GM04503 (cell line): Measurements from ENCODE around the gene GLYR1.
"Not testable (repeated sequence)": the region's sequence is repeated elsewhere in the genome, so short reads cannot be mapped to it uniquely, and the experiment has no call there.

Experiments used
- DNase-seq: peaks from one replicate; pipeline ENCODE4 v3.0.0-alpha.2; 2012; ENCODE audit warnings: low read depth

Gene GLYR1

DNA sequence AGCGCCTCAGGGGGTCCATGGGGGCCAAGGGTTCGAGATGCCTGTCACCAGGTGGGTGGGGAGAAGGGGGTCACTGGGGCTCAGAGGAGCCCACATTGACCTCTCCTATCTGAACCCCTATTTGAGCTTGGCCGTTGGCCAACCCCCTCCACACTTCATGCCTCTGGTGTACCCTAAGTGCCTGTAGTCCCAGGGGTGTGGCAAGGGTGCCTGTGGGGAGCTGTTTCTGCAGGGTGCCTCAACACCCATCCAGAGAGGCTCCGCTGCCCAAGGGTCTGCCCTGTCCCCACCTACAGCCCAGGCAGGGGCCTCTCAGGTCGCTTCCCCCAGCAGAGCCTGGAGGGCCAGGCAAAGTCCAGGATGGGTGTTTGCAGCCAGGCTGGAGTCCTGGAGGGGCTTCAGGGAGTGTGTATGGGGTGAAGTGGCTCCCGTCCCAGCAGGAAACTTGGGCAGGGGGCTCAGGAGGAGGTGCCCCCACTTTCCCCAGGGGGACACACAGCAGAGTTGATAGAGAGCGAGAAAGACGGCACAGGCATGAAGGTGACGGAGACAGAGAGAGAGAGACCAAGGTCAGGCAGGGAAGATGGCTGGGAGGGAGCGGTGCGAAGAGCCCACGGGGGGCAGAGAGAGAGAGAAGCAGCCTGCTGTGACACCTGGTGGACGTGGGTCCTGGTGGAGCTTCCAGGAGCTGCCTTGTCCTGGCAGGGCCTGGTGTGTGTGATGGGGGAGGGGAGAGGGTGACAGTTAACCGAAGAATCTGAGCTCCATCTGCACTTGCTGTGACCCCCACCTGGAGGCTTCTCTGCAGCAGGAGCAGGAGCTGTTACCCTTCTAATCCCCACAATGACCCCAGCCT is 59.2 kb downstream of the GLYR1 start, which contains the start of gene SEPTIN12:
TSS of gene SEPTIN12 (minus strand) at position 719 of the 856 bp plus-strand sequence. CDS start at position 19, 700 bp downstream.
- DNase-seq, result no peak

DNA sequence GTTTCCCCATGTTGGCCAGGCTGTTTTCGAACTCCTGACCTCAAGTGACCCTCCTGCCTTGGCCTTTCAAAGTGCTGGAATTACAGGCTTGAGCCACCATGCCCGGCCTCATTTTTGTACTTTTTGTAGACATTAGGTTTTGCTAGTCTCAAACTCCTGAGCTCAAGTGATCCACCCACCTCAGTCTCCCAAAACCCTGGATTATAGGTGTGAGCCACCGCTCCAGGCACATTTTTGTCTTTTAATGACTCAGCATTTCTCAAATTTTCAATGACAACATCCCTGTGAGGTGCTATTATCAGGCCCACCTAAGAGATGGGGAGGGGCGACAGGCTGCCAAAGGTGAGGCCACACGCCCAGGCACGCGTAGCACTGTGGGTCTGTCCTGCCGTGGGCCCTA is 60.0 kb downstream of the GLYR1 start:
- no peak for DNase-seq

DNA sequence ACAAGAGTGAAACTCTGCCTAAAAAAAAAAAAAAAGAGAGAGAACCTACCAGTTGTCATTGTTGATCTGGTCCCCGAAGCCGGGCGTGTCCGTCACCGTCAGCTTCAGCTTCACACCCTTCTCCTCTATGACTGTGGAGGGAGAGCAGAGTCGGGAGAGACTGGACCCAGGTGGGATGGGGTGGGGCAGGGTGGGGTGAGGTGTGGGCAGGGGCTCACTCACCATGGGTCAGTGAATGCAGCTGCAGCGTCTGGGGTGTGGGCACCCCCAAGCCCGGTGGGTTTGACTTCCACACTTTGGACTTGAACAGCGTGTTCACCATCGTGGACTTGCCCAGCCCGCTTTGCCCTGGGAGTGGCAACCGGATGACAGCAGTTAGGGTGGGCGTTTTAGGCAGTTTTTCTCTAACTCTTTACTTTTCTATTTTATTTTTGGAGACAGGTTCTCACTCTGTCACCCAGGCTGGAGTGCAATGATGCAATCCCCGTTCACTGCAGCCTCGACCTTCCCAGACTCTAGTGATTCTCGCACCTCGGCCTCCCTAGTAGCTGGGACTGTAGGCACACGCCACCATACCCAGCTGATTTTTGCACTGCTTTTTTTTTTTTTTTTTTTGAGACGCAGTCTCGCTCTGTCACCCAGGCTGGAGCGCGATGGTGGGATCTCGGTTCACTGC is 61.2 kb downstream of the GLYR1 start:
- no peak for DNase-seq

DNA sequence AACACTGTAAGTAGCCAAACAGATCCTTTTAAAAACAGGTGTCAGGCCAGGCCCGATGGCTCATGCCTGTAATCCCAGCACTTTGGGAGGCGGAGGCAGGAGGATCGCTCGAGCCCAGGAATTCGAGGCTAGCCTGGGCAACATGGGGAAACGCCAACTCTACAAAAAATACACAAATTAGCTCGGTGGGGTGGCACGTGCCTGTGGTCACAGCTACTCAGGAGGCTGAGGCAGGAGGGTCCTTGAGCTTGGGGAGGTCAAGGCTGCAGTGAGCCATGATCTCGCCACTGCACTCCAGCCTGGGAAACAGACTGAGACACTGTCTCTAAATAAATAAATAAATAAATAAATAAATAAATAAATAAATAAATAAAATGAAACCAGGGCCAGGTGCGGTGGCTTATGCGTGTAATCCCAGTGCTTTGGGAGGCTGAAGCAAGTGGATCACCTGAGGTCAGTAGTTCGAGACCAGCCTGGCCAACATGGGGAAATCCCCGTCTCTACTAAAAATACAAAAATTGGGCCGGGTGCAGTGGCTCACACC is 62.6 kb downstream of the GLYR1 start:
- DNase-seq, result not testable (repeated sequence)

DNA sequence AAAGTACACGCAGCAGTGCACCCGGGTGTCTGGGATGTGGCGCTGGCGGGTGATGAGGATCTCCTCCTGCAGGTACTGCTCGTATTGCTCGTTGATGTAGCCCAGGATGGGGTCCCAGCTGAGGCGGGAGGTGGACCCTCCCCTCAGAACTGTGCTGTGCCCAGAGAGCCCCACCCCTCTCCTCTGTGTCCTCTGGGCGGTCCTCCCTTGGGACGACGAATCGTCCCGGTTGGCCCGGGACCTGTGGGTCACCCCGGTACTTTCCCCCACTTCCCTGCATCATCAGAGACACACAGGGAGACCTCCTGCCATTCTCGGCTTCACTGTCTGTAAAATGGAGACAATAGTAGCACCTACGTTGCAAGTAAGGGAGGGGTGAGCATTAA is 63.1 kb downstream of the GLYR1 start:
- no peak for DNase-seq

DNA sequence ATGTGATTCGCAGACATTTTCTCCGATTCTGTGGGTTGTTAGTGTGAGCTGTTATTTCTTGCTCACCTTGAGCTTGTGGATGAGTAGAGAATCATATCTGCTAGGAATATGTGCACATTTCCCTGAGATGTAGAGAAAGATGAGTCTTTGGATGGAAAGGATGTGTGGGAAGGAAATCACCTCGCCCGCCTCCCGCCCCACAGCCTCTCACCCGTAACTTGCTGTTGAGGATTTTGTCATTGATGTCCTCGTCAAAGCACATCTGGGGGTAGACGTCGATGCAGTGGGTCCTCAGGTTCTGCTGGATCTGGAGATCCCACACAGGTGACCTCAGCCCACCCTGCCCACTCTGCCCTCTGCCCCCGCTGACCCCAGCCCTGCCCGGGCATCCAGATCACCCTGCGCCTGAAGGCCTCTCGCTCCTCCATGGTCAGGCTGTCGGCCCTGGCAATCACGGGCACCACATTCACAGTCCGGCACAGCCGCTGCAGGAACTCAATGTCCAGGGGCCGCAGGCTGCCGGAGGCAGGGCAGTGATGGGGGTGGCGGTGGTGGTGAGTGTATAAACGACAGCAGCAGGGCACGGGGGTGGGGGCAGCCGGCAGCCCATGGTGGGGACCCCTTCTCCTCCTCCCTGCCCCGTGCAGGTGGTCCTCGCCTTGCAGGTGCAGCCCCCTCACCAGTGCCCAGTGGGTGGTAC is 63.7 kb downstream of the GLYR1 start:
- no peak for DNase-seq

DNA sequence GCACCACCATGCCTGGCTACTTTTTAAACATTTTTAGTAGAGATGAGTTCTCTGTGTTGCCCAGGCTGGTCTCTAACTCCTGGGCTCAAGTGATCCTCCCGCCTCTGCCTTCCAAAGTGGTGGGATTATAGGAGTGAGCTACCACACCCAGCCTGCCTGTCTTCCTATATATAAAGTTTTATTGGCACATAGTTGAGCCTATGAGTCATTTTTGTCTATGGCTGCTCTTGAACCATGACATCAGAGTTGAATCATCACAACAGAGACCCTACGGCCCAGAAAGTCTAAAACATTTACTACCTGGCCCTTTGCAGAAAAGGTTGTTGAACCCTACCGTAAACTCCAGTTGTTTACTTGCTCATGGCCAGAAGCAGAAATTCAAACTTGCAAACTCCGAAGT is 66.9 kb downstream of the GLYR1 start:
- no peak for DNase-seq

DNA sequence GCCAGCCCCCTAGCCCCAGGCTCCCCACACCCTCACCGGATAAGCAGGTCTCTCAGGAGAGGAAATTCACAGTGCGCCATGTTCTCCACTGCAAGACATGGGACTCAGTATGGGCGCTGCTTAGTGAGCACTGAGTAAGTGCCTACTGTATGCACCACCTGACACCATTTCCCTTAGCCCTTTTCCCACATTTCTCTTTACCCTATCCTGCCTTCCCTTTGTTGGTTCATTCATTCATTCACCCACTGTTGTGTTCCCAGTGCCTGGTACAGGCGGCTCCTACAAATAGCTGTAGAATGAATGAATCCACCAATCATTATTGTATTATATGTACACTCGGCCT is 69.1 kb downstream of the GLYR1 start:
- DNase-seq, result no peak

DNA sequence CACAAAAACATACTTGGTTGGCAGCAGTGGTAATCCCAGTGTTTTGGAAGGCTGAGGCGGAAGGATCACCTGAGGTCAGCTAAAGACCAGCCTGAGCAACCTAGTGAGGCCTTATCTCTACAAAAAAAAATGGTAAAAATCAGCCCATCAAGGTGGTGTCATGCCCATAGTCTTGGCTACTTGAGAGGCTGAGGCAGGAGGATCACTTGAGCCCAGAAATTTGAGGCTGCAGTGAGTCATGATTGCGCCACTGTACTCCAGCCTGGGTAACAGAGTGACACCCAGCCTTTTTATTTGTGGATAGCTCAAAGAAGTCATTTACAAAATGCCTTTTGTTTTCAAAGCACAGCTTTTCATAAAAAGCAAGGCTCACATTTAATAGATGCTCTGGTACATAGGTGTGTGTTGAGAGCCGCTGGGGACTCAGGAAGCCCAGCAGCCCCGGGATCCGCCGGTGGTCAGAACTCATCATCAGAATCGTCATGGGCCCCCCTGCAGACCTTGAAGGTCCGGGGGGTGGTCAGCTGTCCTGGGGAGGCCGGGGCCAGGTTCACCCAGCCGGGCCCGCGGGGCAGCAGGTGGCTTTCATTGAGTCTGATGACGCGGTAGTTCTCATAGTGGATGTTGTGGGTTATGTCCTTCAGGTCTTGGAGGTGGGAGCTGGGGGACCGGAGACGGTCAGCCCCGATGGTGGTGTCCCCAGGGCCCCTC is 69.6 kb downstream of the GLYR1 start:
- DNase-seq, result no peak

DNA sequence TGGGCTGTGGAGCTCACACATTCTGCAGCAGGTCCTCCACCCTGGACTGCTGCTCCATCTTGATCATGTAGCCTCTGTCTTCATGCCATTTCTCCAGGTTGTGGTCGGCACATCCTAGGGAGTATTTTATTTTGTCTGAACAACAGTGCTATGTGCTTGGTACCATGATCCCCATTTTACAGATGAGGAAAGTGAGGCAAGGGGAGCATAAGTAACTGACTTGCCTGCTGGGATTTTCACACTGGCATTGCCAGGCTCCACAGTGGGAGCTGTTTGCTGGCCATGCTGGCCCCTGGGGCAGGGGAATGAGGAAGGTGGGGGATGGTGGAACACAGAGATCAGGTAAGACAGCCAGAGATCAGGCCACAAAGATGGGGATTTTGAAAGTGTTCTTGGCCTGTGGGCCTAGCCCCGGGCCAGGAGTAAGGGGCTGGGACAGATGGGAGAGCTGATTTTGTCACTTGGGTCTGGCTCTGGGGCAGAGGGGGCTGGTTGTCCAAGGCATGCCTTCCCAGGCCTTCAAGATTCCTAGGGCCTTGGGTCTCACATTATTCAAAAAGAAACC is 70.9 kb downstream of the GLYR1 start:
- DNase-seq, result no peak

DNA sequence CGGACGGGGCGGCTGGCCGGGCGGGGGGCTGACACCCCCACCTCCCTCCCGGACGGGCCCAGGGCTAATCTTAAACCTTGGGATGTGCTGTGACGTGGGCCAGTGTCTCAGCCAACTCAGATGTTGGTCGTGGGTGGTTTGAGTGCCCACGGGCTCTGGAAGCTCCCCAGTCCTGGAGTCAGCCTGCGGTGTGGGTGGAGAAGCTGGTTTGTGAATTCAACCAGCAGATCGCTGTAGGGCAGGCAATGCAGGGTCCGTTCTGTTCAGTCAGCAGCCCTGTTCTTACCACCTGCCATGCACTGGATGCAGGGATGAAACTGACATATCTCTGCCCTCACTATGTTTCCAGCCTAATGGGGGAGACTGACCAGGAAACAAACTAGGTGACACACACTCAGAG is 72.1 kb downstream of the GLYR1 start:
- no peak for DNase-seq

DNA sequence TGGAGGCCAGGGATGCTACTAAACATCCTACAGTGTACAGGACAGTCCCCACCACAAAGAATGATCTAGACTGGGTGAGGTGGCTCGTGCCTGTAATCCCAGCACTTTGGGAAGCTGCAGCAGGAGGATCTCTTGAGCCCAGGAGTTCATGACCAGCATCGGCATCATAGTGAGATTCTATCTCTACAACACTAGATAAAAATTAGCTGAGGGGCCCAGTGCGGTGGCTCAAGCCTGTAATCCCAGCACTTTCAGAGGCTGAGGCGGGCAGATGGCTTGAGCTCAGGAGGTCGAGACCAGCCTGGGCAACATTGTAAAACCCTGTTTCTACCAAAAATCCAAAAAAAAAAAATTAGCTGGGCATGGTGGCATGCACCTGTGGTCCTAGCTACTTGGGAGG is 74.7 kb downstream of the GLYR1 start:
- no peak for DNase-seq

DNA sequence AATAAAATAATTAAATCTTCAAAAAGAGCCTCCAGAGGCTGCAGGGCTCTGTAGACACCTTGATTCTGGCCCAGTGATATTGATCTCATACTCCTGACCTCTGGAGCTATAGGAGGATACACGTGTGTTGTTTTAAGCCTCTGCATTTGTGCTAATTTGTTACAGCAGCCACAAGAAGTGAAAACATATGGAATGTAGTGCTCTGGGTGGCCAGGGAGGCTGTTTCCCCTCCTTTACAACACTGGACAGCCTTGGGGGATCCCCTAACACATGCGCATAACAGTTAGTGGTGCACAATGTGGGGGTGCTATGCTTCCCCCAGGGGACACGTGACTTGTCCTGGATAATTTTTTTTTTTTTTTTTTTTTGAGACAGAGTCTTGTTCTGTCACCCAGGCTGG is 75.4 kb downstream of the GLYR1 start:
- DNase-seq, result no peak

DNA sequence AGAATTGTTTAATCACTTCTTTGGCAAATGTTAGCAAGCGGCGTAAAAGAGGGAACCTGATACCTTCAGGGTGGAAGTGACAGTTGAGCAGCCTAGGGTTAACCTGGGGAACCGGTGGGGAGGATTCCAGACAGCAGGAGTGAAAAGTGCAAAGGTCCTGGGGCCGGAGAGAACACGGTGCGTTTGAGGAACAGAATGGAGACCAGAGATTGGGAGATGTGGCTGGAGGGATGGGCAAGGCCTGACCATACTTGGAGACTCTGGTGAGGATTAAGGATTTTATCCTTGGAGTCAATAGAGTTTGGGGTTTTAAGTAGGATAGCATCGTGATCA is 77.8 kb downstream of the GLYR1 start:
- no peak for DNase-seq

DNA sequence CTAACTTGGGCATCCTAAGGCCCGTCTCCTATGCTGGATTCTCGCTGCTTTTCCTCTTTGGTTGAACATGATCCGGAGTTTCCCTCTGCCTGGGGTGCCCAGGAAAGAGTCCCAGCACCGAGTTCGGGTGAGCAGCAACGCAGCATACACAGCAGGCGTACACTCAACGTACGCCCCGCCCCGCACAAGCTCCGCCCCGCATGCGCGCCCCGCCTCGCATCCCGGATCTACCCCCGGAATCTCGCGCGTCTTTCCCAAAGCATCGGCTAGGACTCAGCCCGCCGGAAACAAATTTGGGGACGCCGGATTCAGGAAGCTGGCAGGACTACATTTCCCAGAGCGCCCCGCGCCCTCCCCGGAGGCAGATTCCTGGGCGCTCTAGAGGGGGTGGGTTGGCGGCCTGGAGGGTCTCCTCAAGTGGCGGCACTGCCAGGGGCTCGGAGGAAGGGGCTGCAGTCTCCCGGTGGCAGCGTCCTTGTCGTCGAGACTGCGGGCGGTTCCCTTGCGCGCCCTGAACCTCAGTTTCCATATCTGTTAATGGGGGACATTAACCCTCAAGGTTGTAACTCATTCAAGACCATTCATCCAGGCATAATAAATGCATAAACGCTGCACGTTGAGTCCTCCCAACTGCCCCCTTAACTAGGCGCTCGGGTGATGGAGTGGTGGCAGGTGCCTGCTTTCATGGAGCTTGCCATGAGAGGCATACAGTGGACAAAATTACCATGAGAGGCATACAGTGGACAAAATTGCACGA is 78.4 kb downstream of the GLYR1 start:
- DNase-seq, result peak; percentile 73

DNA sequence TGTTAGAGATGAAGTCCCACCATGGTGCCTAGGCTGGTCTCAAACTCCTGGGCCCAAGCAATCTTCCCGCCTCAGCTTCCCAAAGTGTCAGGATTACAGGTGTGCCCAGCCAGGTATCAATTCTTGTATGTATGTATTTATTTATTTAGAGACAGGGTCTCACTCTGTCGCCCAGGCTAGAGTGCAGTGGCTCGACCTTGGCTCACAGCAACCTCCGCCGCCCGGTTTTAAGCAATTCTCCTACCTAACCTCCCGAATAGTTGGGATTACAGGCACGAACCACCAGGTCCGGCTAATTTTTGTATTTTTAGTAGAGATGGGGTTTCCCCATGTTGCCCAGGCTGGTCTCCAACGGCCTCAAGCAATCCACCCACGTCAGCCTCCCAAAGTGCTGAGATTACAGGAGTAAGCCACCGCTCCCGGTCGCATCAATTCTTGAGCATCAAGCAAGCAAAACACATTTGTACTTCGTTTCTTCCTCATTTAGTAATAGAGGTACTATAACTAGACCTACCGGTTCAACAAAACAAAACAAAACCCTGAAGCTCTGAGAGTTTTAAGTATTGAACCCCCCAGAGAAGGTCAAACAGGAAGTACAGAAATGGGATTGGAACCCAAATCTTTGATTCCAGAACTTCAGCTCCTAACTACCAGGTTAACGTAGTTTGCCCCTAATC is 79.1 kb downstream of the GLYR1 start:
- DNase-seq, result peak; percentile 25

DNA sequence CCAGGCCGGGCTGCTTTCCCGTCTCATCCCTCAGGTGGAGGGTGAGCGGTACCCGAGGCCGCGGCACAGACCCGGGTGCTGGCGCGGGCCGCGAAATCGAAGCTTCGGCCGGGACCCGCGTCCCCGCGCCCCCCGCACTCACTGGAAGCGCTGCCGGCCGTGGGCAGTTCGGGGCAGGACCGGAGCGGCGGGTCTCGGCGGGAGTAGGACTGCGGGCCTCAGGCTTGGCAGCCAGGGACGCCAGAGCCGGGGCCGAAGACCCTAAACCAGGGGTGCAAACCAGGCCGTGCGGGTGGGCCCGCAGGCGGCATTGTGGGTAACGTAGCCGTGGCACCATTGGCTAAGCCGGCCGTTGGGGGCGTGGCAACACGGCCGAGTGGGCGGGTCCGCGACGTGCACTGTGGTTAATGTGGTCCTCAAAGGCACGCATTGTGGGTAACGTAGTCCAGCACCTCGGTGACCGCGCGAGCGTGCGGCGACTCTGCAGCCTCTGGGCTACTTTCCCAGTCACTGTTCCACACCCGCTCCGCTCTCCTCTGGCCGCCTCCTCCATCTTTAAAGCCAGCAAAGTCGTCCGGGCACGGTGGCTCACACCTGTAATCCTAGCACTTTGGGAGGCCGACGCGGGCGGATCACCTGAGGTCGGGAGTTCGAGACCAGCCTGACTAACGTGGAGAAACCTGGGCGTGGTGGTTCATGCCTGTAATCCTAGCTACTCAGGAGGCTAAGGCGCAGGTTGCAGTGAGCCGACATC is 80.0 kb downstream of the GLYR1 start, which contains the start of gene ZNF500:
TSS of gene ZNF500 (minus strand) at position 288 of the 754 bp plus-strand sequence. CDS start 1,184 bp downstream, outside the sequence.
- peak; percentile 76 for DNase-seq

DNA sequence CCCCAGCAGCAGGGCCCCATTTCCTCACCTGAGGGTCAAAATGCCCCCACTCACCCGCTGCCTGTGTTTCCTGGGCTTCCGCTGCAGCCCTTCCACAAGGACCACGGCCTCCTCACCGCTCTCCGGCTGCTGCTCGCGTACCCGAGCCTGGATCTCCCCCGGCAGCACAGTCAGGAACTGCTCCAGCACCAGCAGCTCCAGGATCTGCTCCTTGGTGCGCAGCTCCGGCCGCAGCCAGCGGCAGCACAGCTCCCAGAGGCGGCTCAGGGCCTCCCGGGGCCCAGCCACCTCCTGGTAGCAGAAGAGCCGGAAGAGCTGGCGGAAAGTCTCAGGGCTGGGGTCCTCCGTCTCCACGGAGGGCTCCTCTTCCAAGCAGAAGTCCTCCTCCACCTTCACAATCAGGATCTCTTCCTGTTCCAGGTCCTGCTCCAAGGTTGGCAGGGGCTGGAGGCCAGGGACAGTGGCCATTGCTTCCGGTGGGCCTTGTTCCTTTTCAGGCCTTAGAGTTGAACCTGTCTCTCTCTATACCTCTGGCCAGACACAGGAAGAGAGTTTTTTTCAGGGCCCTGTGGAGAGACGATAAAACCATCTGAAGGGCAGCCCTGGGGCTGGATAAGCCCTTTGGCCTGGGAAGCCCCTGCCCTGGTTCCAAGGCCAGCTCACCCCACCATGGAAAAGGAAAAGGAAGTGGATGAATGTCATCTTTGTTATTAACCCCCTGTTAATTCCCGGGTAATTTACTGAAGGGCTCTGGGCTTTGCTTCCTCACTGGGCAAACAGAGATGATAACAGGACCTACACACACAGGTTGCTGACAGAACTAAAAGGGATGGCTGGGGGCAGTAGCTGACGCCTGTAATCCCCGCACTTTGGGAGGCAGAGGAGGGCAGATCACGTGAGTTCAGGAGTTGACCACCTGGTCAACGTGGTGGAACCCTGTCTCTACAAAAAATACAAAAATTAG is 81.3 kb downstream of the GLYR1 start:
- DNase-seq, result no peak
